Posterior cingulate gyrus (tissue), 11 donors: ENCODE results near the gene TMCC1.
A peak's percentile ranks its signal among the peaks of the same experiment; 100 is the strongest.
"Not testable (repeated sequence)": the region's sequence is repeated elsewhere in the genome, so short reads cannot be mapped to it uniquely, and the experiment has no call there.

Source experiments
- DNase-seq, 10 donors: peaks; one replicate each; pipeline versions ENCODE4 v3.0.0 to v3.0.0-alpha.2; 2020 to 2021; ENCODE audit warnings: mixed read lengths in 3 of 10
- intact Hi-C: fragments of 100-400 bp; cut with DNase I; formaldehyde crosslinking; loops from one replicate; pipeline ENCODE4 v1.15.1; 2023

TMCC1 gene

DNA sequence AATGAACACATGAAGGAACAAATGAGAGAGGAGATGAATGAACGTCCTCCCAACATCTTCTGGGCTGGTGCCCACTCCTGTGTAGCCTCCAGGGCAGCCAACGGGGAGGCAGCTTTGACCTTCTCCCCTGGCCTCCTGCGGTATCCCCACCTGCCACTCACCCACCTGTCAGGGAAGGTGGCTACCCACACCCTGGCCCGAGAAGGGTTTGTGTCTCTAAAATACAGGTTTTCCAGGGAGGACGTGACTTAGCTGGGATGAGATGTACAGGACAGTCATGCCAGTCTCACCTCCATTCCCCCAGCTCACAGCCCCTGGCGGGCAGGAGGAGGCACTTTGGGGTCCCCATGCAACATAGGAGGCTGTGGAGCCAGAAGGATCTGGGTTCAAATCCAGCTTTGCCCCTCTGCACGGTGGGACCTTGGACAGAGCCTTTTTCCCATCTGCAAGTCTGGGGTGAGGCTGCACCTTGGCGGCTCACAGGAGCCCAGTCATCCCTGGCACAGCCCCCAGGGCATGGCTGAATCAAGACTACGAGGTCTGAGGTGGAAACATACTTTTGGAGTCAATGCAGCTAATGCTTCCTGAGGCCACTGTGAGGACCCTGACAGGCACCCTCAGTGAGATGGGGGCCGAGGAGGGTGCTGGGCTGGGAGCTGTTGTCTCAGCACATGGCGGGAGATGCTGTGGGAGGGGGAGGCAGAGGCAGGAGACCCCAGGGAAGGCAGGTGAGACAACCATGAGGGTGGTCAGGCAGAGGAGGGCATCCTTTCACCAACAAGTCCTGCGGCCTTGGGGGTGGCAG is 275.9 kb downstream of the TMCC1 start:
- peak in 4 of 10 donors; percentile 5 to 64 (median 37) for DNase-seq
- intact Hi-C loops = no loop called here

DNA sequence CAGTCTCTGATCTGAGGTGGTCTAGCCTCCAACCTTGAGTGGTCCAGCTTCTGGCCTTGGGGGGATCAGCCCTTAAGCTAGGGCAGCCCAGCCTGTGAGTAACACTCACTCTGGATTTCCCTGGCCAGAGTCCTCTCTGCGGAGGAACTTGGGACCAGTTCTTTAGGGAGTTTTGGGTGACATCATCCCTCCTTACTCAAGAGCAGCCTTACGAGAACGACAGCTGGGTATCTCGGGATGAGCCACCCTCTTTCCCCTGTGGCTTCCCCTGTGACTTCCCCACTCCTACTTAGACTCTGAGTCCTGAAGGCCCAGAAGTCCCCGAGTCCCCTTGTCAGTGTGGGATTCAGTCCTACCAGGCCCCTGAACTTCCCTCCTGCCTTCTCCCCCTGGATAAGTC is 276.8 kb downstream of the TMCC1 start:
- intact Hi-C loops = no loop called here
- peak in 3 of 10 donors; percentile 10 to 72 (median 33) for DNase-seq

DNA sequence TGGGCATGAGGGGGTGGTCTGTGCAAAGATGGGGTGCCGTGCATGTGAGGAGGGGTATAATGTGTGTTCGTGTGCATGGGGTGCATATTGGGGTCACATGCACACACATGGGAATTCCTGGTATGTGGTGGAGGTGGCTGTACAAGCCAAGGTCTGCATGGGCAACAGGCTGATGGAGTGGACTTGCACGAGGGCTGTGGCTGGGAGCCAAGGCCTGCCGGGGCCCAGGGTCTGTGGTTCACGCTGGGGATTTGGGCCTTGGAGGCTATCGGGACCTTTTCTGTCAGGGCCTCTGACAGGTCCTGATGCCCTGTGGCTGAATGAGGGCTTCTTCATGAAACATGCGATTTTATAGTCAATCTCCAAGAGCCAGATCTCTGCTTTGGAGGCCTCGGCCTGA is 277.2 kb downstream of the TMCC1 start:
- intact Hi-C loops = no loop called here
- DNase-seq = peak in 2 of 10 donors; percentile 62 to 79

GRCh38 chr3:129615751-129616281 is 277.7 kb downstream of the TMCC1 start:
- DNase-seq = peak in 3 of 10 donors; percentile 47 to 75 (median 69)
- intact Hi-C loops = no loop called here

DNA sequence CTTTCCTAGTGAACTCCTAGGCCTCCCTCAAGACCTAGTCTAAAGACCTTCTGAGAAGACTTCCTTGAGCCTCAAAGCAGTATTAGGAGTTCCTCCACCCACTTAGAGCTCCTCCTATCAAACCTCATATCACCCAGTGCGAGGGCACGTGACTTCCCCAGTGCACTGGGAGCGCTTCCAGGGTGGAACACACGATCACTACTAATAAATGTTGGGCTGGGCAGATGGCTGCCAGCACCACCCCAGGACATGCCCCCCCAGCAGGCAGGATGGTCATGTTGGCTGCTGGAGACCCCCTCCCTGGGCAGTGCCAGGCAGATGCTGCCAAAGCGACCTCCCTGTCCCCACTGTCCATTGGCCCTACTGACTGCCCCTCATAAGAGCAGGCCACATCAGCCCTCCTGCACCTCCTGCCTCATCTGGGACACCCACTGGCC is 278.6 kb downstream of the TMCC1 start:
- intact Hi-C loops = no loop called here
- peak in 3 of 10 donors; percentile 44 to 84 (median 69) for DNase-seq

- DNase-seq = peak in 3 of 10 donors; percentile 58 to 82 (median 63)
- intact Hi-C loops = no loop called here
Measured at GRCh38 chr3:129614435-129614834, 279.1 kb downstream of the TMCC1 start.

DNA sequence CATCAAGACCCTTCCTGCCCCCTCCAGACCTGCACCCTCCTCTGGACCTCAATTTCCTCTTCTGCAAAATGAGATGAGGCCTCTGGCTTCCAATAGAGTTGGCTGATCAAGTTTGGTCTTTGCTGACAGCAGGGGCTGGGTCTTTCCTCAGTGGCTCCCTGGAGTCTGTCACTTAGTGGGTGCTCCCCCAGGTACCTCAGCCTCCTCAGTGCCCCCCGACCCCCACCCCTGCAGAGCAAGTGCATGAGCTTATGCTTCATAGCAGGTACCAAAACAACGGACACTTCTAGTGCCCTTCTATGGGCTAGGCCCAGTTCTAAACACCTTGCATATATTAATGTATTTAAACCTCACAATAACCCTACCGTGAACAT is 280.2 kb downstream of the TMCC1 start:
- peak in 1 of 10 donors; percentile 59 for DNase-seq
- intact Hi-C loops = no loop called here

DNA sequence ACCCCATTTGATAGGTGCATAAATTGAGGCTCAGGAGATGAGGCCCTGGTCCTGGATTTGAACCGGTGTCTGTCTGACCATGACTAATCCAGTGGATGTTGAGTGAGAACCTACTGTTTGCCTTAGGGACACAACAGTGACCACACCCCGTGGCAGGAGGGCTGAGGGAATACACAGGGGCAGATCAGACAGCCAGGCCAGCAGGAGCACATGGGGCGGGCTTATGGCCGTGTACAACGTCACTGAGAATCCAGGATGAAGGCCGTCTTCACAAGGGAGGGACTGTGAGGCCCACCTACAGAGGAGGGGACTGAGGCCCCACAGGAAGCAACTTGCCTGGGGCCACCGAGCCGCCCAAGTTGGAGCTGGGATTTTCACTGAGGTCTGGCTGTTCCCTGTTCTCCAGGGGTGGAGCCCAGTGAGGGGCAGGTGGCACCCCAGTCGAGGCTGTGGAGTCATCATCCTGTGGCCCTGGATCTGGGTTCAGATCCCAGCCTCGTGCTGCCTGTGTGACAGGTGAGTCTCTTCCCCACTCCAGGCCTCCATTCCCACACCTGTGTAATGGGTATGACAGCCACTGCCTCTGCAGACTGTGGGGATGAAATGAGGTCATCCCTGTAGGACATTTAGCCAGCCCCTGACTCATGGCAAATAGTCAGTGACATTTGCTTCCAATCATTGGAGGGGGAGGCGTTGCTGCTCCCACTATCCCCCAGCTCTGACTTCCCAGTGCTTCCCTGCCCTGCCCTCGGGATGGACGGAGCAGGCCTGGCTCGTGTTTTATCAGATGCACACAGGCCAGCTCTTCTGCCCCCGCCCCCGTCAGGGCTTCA is 280.8 kb downstream of the TMCC1 start:
- DNase-seq = peak in 2 of 10 donors; percentile 31 to 50
- intact Hi-C loops = no loop called here

DNA sequence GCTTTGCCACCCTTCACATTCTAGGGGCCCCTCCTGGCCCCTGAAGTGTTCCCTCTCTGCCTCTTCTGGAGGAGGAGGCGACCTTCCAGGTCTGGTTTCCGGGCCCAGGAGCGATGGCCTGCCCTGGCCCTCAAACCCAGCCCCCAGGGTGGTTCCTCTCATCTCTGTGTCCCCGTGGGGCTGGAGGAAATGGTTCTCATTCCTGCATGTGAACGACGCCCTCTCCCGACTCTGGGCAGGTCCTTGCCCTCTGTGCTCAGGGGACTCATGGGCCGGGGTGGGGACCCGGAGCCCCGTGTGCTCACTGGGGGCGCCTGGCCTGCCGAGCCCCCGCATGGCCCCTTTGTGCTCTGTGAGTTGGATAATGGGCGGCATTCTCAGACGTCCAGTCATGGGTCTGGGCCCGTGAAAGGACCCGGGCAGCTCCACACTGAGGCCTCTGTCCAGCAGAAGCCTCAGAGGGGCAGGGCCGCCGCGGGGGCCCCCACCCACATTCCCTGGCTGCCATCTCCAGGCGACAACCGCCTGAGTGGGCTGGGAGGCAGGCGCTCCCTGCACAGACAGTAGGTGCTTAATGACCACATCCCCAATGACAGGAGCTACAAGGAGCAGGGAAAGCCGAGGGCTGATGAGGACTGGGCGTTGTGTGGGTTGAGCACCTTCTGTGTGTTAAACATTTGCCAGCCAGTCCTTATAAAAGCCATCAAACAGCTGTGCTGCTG is 281.5 kb downstream of the TMCC1 start:
- peak in 4 of 10 donors; percentile 44 to 89 (median 70) for DNase-seq
- intact Hi-C loops = no loop called here

- peak in 1 of 10 donors; percentile 55 for DNase-seq
- intact Hi-C loops = no loop called here
Measured at GRCh38 chr3:129611446-129611800, 282.1 kb downstream of the TMCC1 start.

- DNase-seq, intact Hi-C loops: not testable (repeated sequence)
Measured at GRCh38 chr3:129610794-129611445, 282.6 kb downstream of the TMCC1 start.

DNA sequence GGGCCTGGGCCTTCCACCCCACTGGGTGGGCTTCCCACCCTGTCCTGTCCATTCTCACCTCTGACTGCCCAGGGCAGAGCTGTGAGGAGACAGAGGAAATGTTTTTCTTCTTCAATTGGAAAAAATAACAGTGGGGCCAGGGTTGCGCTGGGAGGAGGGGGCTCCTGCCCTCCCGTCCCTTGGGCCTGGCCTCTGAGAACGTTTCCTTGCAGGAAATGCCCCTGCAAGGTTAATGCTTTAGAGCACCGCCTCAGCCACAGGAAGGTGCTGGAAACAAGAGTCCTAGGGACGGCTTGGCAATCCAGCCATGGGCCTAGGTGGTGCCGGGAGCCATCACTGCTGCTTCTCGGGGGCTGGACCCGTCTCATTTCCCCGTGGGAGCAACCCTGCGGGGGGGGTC is 283.2 kb downstream of the TMCC1 start:
- intact Hi-C loops = no loop called here

GRCh38 chr3:129609591-129610182 is 283.8 kb downstream of the TMCC1 start:
- no peak for DNase-seq
- intact Hi-C loops = loop anchor here (5.0 kb wide), 1 partner anchor 117 kb away; no protein-coding TSS in a partner anchor

More for the DNA sequence above, 283.2 kb downstream of the TMCC1 start:
- no peak for DNase-seq

GRCh38 chr3:129608936-129609590 is 284.4 kb downstream of the TMCC1 start:
- intact Hi-C loops = loop anchor here (5.0 kb wide), 1 partner anchor 117 kb away; no protein-coding TSS in a partner anchor
- no peak for DNase-seq

GRCh38 chr3:129608087-129608935 is 285.2 kb downstream of the TMCC1 start:
- intact Hi-C loops = loop anchor here (5.0 kb wide), 1 partner anchor 116 kb away; no protein-coding TSS in a partner anchor
- DNase-seq = peak in 4 of 10 donors; percentile 52 to 93 (median 56)

DNA sequence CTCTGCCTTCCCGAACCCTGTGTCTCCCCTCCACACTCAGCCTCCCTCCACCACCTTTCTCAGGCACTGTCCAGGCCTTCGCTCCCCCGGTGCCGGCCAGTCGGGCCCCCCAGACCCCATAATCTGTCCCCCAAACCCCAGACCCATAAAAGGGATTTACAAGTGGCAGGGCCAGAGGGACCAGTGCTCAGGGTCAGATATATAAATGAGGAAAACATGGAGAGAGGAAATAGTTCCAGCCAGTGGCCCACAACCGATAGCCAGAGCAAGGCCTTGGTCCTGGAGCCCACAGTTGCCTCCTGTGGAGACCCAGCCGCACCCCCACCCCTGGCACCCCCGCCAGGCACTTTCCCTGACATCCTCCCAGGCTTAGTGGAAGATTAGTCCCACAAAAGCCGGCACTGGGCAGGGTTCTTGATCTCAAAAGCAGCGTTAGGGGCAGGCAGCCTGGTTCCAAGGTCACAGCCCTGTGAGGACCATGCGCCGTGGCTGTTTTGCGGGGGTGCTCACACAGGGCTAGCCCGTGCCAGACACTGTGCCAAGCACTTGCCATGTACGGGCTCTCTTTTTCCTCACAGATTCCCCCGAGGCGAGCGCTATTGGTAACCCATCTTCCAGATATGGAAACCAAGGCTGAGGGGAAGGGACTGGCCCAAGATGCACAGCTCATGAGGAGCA is 286.0 kb downstream of the TMCC1 start:
- intact Hi-C loops = loop anchor here (5.0 kb wide), 1 partner anchor 115 kb away; no protein-coding TSS in a partner anchor
- no peak for DNase-seq
